Ovary (tissue), 9 donors: Measurements from ENCODE around the gene LIME1. TPM values are rescaled to one million over a fixed set of nuclear protein-coding genes. Genes with fewer than 3 reads are reported as not detected.

Experiments
- DNase-seq, 5 donors: peaks; one replicate each; pipeline ENCODE4 v3.0.0-alpha.2; 2019 to 2020
- H3K27ac ChIP-seq, 2 donors: fragments of 200-600 bp; one replicate each; pipeline versions ENCODE4 v1.5.1 to v1.8.0; 2019 to 2022
- H3K27me3 ChIP-seq: fragments of 200-600 bp; one replicate; pipeline ENCODE4 v1.8.0; 2022
- H3K36me3 ChIP-seq: fragments of 200-600 bp; sonication (generic); one replicate; pipeline ENCODE4 v1.5.1; 2019
- H3K4me1 ChIP-seq: one replicate; pipeline ENCODE4 v1.8.1; 2013; ENCODE audit warnings: mild to moderate bottlenecking, moderate library complexity; ENCODE audit not compliant: insufficient read depth
- H3K4me3 ChIP-seq: fragments of 200-600 bp; sonication (generic); one replicate; pipeline ENCODE4 v1.5.1; 2017
- H3K9me3 ChIP-seq, 2 donors: fragments of 200-600 bp in 1 of 2; sonication (generic) in 1 of 2; one replicate each; pipeline versions ENCODE4 v1.5.1 to v1.8.1; 2013 to 2019; ENCODE audit warnings: mild to moderate bottlenecking in 1 of 2, moderate library complexity in 1 of 2
- EP300 ChIP-seq: sonication (generic); formaldehyde crosslinking; IDR thresholded peaks from one replicate; pipeline ENCODE4 v1.6.1; 2017; ENCODE audit warnings: antibody characterized with exemption
- POLR2A ChIP-seq: fragments of 450-650 bp; IDR thresholded peaks from one replicate; pipeline ENCODE4 v1.6.1; 2017; ENCODE audit warnings: antibody characterized with exemption, mild to moderate bottlenecking, moderate library complexity
- WGBS, 3 donors: extraction: QIAGEN DNeasy Blood & Tissue Kit in 1 of 3; methylation state at CpG; one replicate each; pipeline versions ENCODE4 v1.1.5 to v1.1.7; 2013 to 2017; 5-methylcytosine and 5-hydroxymethylcytosine counted together
- intact Hi-C, 4 donors: fragments of 100-400 bp; cut with DNase I; formaldehyde crosslinking; loops; one replicate each; pipeline versions ENCODE4 v1.11.0 to v1.15.1; 2022 to 2023
- polyA plus RNA-seq, 2 donors: library from polyadenylated mRNA; stranded (reverse); fragments of 200-250 nt in 1 of 2; fragments of 350-450 nt in 1 of 2; fragmentation: Illumina TruSeq in 1 of 2; extraction: RNeasy Lipid Tissue Mini Kit (QIAGEN cat#74804) in 1 of 2; gene quantifications; one replicate each; pipeline ENCODE4 v1.2.3, GENCODE V29; 2013 to 2014
- total RNA-seq, 7 donors: library from RNA; depleted of rRNA in 2 of 7; stranded (reverse); fragments of >200 nt in 2 of 7; fragmentation: NEBNext Ultra II Directional in 3 of 7; extraction: Animal tissue kit (Norgen Biotek cat#: 25700) in 3 of 7; gene quantifications; one replicate each; pipeline versions ENCODE4 v1.1.0 to v1.2.4, GENCODE V29; 2016 to 2023
- TF ChIP-seq, protein P1 (sequence below), 3 donors: fragments of 450-650 bp in 2 of 3; fragments of 200-600 bp in 1 of 3; IDR thresholded peaks; one replicate each; pipeline versions ENCODE4 v1.5.1 to v1.8.0; 2016 to 2022; ENCODE audit warnings: antibody characterized with exemption in 3 of 3, mild to moderate bottlenecking in 1 of 3
- donor health status: DM: no; HTN: no; CAD: no; lungs with moderate emphysema.
- donor health status: DM: no; HTN: no; CAD: no.
- donor health status: Bipolar disorder and iron deficiency.
- donor health status: DM: yes; HTN: yes; CAD: no.
- donor health status: DM: no; HTN: no; CAD: no.
- donor health status: DM: yes; HTN: yes; CAD: no.

LIME1 gene
- total and polyA plus RNA-seq, 9 donors, result 0.15 to 21.6 (median 13.7) TPM

DNA sequence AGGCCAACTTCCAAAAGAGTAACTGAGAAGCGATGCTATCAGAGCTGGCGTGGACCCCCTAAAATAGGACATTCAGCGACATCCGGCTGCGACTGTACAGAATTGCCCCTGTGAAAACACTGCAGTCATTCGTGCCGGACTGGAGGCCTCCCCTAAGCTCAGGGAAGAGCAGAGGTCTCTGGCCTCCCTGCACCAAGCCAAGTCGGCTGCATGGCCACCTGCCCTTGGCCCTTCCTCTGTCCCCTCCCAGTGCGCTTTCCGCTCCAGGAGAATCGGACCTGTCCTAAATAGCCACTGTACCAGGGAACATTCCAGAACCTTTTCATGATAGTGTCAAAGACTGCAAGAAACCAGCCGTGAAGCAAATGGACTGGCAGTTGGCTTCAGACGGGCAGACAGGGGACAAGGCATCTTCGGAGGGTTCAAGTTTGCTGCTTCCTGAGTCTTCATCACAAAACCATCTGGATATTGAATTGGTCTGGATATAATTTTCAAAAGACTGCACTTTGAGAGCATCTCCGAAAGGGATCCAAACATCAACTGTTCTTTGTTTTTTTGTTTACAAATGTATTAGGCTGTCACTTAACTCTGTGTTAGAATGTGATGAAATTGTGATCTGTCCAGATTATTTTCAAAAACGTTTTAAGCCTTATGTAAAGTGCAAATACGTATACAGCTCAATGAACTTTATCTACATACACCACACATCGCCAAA, 19.6 kb downstream of the LIME1 start:
- H3K27ac ChIP-seq, result no peak overlapping the region
- H3K36me3 ChIP-seq, result no peaks in the 10 kb centered on the region
- H3K4me3 ChIP-seq, result no peak overlapping the region
- TF ChIP-seq EP300, result no peak
- TF ChIP-seq POLR2A, result no peak
- TF ChIP-seq, protein P1, sequence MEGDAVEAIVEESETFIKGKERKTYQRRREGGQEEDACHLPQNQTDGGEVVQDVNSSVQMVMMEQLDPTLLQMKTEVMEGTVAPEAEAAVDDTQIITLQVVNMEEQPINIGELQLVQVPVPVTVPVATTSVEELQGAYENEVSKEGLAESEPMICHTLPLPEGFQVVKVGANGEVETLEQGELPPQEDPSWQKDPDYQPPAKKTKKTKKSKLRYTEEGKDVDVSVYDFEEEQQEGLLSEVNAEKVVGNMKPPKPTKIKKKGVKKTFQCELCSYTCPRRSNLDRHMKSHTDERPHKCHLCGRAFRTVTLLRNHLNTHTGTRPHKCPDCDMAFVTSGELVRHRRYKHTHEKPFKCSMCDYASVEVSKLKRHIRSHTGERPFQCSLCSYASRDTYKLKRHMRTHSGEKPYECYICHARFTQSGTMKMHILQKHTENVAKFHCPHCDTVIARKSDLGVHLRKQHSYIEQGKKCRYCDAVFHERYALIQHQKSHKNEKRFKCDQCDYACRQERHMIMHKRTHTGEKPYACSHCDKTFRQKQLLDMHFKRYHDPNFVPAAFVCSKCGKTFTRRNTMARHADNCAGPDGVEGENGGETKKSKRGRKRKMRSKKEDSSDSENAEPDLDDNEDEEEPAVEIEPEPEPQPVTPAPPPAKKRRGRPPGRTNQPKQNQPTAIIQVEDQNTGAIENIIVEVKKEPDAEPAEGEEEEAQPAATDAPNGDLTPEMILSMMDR (IDR thresholded peaks at IDR 0.05), result no peak
- H3K27me3 ChIP-seq, result no peaks in the 10 kb centered on the region
- no peak for DNase-seq
- intact Hi-C loops, result no loop called here
- H3K4me1 ChIP-seq, result no peaks in the 10 kb centered on the region
- 79 to 84% (median 81%) methylated on average over 18 of the region's 18 CpGs for WGBS, 3 donors
- H3K9me3 ChIP-seq, result no peaks in the 10 kb centered on the region

DNA sequence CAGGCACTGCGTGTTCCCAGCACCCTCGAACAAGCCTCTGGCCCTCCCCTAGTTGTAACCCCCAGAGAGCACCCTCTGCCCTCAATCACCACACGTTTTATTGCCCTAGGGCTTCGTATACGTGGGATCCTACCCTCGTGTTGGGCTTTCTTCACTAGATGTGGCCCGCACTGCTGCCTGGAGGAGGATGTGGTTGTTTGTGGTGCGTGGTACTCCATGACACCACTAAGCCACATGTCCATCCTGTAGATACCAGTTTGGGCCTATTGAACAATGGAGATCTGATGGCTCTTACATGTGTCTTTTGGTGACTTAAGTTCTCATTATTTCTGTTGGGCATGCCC, 20.2 kb downstream of the LIME1 start:
- WGBS, 3 donors, result 62 to 77% (median 75%) methylated on average over 8 of the region's 8 CpGs
- intact Hi-C loops, result no loop called here
- TF ChIP-seq POLR2A (no peak), EP300 (no peak)
- TF ChIP-seq, protein P1 (IDR thresholded peaks at IDR 0.05), result no peak

DNA sequence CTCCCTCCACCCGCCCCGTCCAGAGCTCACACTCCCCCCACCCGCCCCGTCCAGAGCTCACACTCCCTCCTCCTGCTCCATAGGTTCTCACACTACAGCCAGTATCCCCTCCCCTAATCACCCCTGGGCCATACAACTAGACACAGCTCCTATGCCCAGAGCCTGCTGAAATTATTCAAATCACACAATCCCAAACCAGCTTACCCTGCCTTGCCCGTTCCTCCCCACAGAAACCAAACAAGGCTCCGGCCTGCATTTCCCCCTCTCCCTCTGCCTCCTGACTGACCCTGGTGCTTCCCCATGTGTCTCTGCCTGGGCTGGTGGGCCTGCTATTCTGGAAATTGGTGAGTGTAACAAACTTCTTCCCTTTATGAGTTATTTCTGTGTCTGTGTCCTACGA, 21.7 kb downstream of the LIME1 start:
- Histone ChIP-seq H3K4me3 (no peak overlapping the region), H3K9me3 (no peaks in the 10 kb centered on the region), H3K27ac (no peak overlapping the region), H3K4me1 (no peaks in the 10 kb centered on the region), H3K36me3 (no peaks in the 10 kb centered on the region), H3K27me3 (no peaks in the 10 kb centered on the region)
- intact Hi-C loops, result no loop called here
- no peak for TF ChIP-seq EP300
- no peak for TF ChIP-seq POLR2A
- TF ChIP-seq, protein P1 (IDR thresholded peaks at IDR 0.05), result no peak
- DNase-seq, result no peak
- 85 to 96% (median 92%) methylated on average over 3 to 7 of the region's 7 CpGs for WGBS, 3 donors

More for the DNA sequence above, 20.2 kb downstream of the LIME1 start:
- DNase-seq, result no peak
- no peak overlapping the region for H3K27ac ChIP-seq
- H3K4me3 ChIP-seq, result no peak overlapping the region
- no peaks in the 10 kb centered on the region for H3K9me3 ChIP-seq
- H3K4me1 ChIP-seq, result no peaks in the 10 kb centered on the region
- H3K36me3 ChIP-seq, result no peaks in the 10 kb centered on the region
- no peaks in the 10 kb centered on the region for H3K27me3 ChIP-seq

DNA sequence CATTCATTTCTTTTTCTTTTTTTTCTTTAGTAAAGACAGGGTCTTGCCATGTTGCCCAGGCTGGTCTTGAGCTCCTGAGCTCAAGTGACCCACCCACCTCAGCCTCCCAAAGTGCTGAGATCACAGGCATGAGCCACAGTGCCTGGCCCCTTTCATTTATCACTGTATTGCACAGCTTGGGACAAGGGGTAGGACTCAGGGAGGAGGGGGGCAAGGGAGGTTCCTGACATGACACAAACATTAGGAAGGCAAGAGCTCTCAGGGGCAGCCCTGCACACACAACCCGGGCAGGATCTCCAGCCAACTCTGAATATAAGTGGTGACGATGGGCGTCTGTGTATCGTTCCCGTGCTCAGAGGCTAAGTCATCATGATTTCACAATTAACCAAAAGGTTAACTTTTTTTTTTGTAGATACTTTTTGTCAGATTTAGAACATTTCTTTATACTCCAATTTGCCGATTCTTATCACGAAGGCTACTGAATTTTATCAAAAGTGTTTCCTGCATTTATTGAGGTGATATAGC, 23.0 kb downstream of the LIME1 start:
- no peak overlapping the region for H3K4me3 ChIP-seq
- H3K9me3 ChIP-seq, result no peaks in the 10 kb centered on the region
- no peaks in the 10 kb centered on the region for H3K36me3 ChIP-seq
- no peak for DNase-seq
- H3K27ac ChIP-seq, result no peak overlapping the region
- 87 to 89% (median 89%) methylated on average over 7 of the region's 7 CpGs for WGBS, 3 donors
- no peaks in the 10 kb centered on the region for H3K4me1 ChIP-seq
- intact Hi-C loops, result no loop called here
- TF ChIP-seq POLR2A (no peak), EP300 (no peak)
- TF ChIP-seq, protein P1 (IDR thresholded peaks at IDR 0.05), result no peak
- no peaks in the 10 kb centered on the region for H3K27me3 ChIP-seq
